H1 (cell line): Measurements from ENCODE around the gene CROCC. TPM values are rescaled to one million over a fixed set of nuclear protein-coding genes. Genes with fewer than 3 reads are reported as not detected.

Experiments used
- CTCF ChIA-PET: fragments of 300-600 bp; sonication (Branson Sonifier 250); formaldehyde crosslinking; loops from one replicate; lab custom pipeline; 2021; ENCODE audit not compliant: partially characterized antibody; lab: Charles Lee
- POLR2A ChIA-PET: fragments of 300-600 bp; sonication (Branson Sonifier 250); formaldehyde crosslinking; loops from one replicate; lab custom pipeline; 2021; ENCODE audit warnings: inconsistent platforms; ENCODE audit not compliant: partially characterized antibody; lab: Charles Lee
- DNase-seq, 2 experiments: peaks; one replicate each; pipeline versions ENCODE4 v3.0.0 to v3.0.0-alpha.2; 2010 to 2022; ENCODE audit warnings: low spot score in 2 of 2, low read depth in 1 of 2, mixed read lengths in 1 of 2
- FAIRE-seq: peaks from 2 replicates; lab custom pipeline; 2011; peaks lifted over from hg19 to GRCh38; lab: Jason Lieb, UNC
- H2AFZ ChIP-seq: 2 replicates; pipeline ENCODE4 v1.8.1; 2012; ENCODE audit warnings: low read length, inconsistent platforms
- H2AK5ac ChIP-seq: 2 replicates; pipeline ENCODE4 v1.6.1; 2013; ENCODE audit warnings: low read depth, low read length
- H2BK120ac ChIP-seq: replicated peaks from 2 replicates; pipeline ENCODE3; 2013; ENCODE audit warnings: low read depth, low read length, inconsistent platforms
- H2BK12ac ChIP-seq: 2 replicates; pipeline ENCODE4 v1.6.1; 2013; ENCODE audit warnings: low read depth, low read length
- H2BK15ac ChIP-seq: 2 replicates; pipeline ENCODE4 v1.6.1; 2013; ENCODE audit warnings: low read length
- H2BK20ac ChIP-seq: 2 replicates; pipeline ENCODE4 v1.6.1; 2013; ENCODE audit warnings: low read length
- H2BK5ac ChIP-seq: 2 replicates; pipeline ENCODE4 v1.6.1; 2013; ENCODE audit warnings: low read depth, low read length
- H3K14ac ChIP-seq: 2 replicates; pipeline ENCODE4 v1.6.1; 2013; ENCODE audit warnings: inconsistent platforms; ENCODE audit not compliant: insufficient read length
- H3K18ac ChIP-seq: 2 replicates; pipeline ENCODE4 v1.6.1; 2013; ENCODE audit warnings: low read length; ENCODE audit errors: extremely low read depth
- H3K23ac ChIP-seq: 2 replicates; pipeline ENCODE4 v1.6.1; 2013; ENCODE audit warnings: inconsistent platforms; ENCODE audit not compliant: insufficient read length
- H3K23me2 ChIP-seq: 2 replicates; pipeline ENCODE4 v1.6.1; 2013; ENCODE audit warnings: low read depth, low read length
- H3K27ac ChIP-seq: 2 replicates; pipeline ENCODE4 v1.6.1; 2011; ENCODE audit warnings: low read depth, low read length, inconsistent platforms
- H3K27me3 ChIP-seq, 4 experiments: replicated peaks in 1 of 4; 1 replicate in 1 of 4; 2 replicates in 3 of 4; pipeline versions ENCODE4 v1.6.1 to v1.8.1; 2011 to 2013; ENCODE audit warnings: low read length in 3 of 4, mild to moderate bottlenecking in 3 of 4, inconsistent platforms in 2 of 4, mixed read lengths in 2 of 4, moderate library complexity in 1 of 4; ENCODE audit not compliant: control insufficient read depth in 3 of 4, insufficient read depth in 3 of 4; ENCODE audit errors: extremely low read depth in 1 of 4
- H3K36me3 ChIP-seq, 4 experiments: 2 replicates each; pipeline versions ENCODE4 v1.6.1 to v1.8.1; 2011 to 2013; ENCODE audit warnings: mild to moderate bottlenecking in 4 of 4, low read length in 3 of 4, moderate library complexity in 2 of 4, control low read depth in 1 of 4, inconsistent platforms in 1 of 4; ENCODE audit not compliant: insufficient read depth in 4 of 4, control insufficient read depth in 2 of 4
- H3K4ac ChIP-seq: replicated peaks from 2 replicates; pipeline ENCODE3; 2013; ENCODE audit warnings: low read length, low read depth, mixed read lengths, inconsistent platforms; ENCODE audit not compliant: insufficient read length
- H3K4me1 ChIP-seq, 4 experiments: replicated peaks in 1 of 4; 1 replicate in 1 of 4; 2 replicates in 3 of 4; pipeline versions ENCODE4 v1.6.1 to v1.8.1; 2011 to 2013; ENCODE audit warnings: low read length in 3 of 4, inconsistent platforms in 2 of 4, mixed read lengths in 1 of 4; ENCODE audit not compliant: insufficient read depth in 4 of 4, control insufficient read depth in 3 of 4
- H3K4me2 ChIP-seq, 2 experiments: 2 replicates each; pipeline versions ENCODE4 v1.6.1 to v1.8.1; 2011 to 2013; ENCODE audit warnings: low read depth in 2 of 2, low read length in 2 of 2, control low read depth in 1 of 2, inconsistent platforms in 1 of 2, mild to moderate bottlenecking in 1 of 2; ENCODE audit not compliant: insufficient read depth in 1 of 2
- H3K4me3 ChIP-seq, 4 experiments: fragments of 200-600, 300-600 bp in 1 of 4; sonication (generic), shearing (Covaris generic), sonication (Bioruptor Twin) in 1 of 4; 2 replicates each; pipeline versions ENCODE4 v1.5.1 to v1.8.1; 2011 to 2016; ENCODE audit warnings: low read length in 4 of 4, low read depth in 3 of 4, control low read depth in 2 of 4, inconsistent platforms in 2 of 4, mild to moderate bottlenecking in 2 of 4, mixed read lengths in 1 of 4, moderate library complexity in 1 of 4; ENCODE audit not compliant: insufficient read depth in 2 of 4; ENCODE audit errors: extremely low read depth in 1 of 4
- H3K56ac ChIP-seq: replicated peaks from 2 replicates; pipeline ENCODE3; 2013; ENCODE audit warnings: low read depth, mild to moderate bottlenecking, mixed read lengths, low read length, inconsistent platforms; ENCODE audit not compliant: insufficient read length
- H3K79me1 ChIP-seq: 2 replicates; pipeline ENCODE4 v1.6.1; 2013; ENCODE audit warnings: low read depth, low read length, control low read depth
- H3K79me2 ChIP-seq, 2 experiments: 2 replicates each; pipeline versions ENCODE4 v1.6.1 to v1.8.1; 2012 to 2013; ENCODE audit warnings: low read length in 2 of 2, mild to moderate bottlenecking in 2 of 2, inconsistent platforms in 1 of 2; ENCODE audit not compliant: insufficient read depth in 2 of 2, control insufficient read depth in 1 of 2
- H3K9ac ChIP-seq, 4 experiments: replicated peaks in 1 of 4; 1 replicate in 1 of 4; 2 replicates in 3 of 4; pipeline versions ENCODE4 v1.6.1 to v1.8.1; 2011 to 2013; ENCODE audit warnings: low read depth in 3 of 4, low read length in 3 of 4, control low read depth in 2 of 4, mild to moderate bottlenecking in 2 of 4, moderate library complexity in 2 of 4, inconsistent platforms in 1 of 4; ENCODE audit errors: extremely low read depth in 1 of 4
- H3K9me3 ChIP-seq, 2 experiments: 2 replicates each; pipeline versions ENCODE4 v1.6.1 to v1.8.1; 2012 to 2013; ENCODE audit warnings: mild to moderate bottlenecking in 2 of 2, moderate library complexity in 2 of 2, control low read depth in 1 of 2, inconsistent platforms in 1 of 2, low read depth in 1 of 2, low read length in 1 of 2, mixed read lengths in 1 of 2; ENCODE audit not compliant: insufficient read depth in 2 of 2
- H4K20me1 ChIP-seq, 2 experiments: replicated peaks in 1 of 2; 2 replicates each; pipeline versions ENCODE3 to v1.8.1; 2011 to 2013; ENCODE audit warnings: inconsistent platforms in 2 of 2, low read length in 2 of 2, mild to moderate bottlenecking in 1 of 2; ENCODE audit not compliant: insufficient read depth in 2 of 2, control insufficient read depth in 1 of 2
- H4K5ac ChIP-seq: 2 replicates; pipeline ENCODE4 v1.6.1; 2013; ENCODE audit warnings: low read length, low read depth, mixed read lengths, inconsistent platforms; ENCODE audit not compliant: insufficient read length
- H4K8ac ChIP-seq: 2 replicates; pipeline ENCODE4 v1.8.0; 2013; ENCODE audit warnings: mild to moderate bottlenecking, moderate library complexity, low read length, inconsistent platforms; ENCODE audit not compliant: insufficient read depth; ENCODE audit errors: extremely low read depth
- H4K91ac ChIP-seq: replicated peaks from 2 replicates; pipeline ENCODE3; 2013; ENCODE audit warnings: low read length, mixed read lengths, inconsistent platforms; ENCODE audit not compliant: insufficient read length
- CBX5 ChIP-seq: fragments of 300-800, 300-1000 bp; sonication (generic); IDR thresholded peaks from 2 replicates; pipeline ENCODE4 v1.7.1; 2016; ENCODE audit warnings: antibody characterized with exemption, low read length, low read depth
- MAFK ChIP-seq: IDR thresholded peaks from 2 replicates; pipeline ENCODE4 v1.6.1; 2012; ENCODE audit warnings: low read depth, mild to moderate bottlenecking, improper control_type of control experiment, low read length
- POLR2A ChIP-seq, 2 experiments: IDR thresholded peaks; 1 replicate in 1 of 2; 2 replicates in 1 of 2; pipeline ENCODE4 v1.6.1; 2011; ENCODE audit warnings: low read depth in 2 of 2, low read length in 2 of 2, mild to moderate bottlenecking in 2 of 2; ENCODE audit errors: control extremely low read depth in 1 of 2
- WGBS, 2 experiments: shearing (Covaris generic) in 1 of 2; methylation state at CpG; one replicate each; pipeline versions ENCODE4 v1.1.6 to v1.1.7; 2013 to 2015; ENCODE audit warnings: low lambda C conversion rate in 2 of 2, mixed read lengths in 2 of 2, inconsistent platforms in 1 of 2, low coverage in 1 of 2, missing lambda C conversion rate in 1 of 2; ENCODE audit not compliant: insufficient replicate concordance in 2 of 2, insufficient coverage in 1 of 2, insufficient read length in 1 of 2; ENCODE audit errors: extremely low coverage in 1 of 2, missing lambda C conversion rate in 1 of 2; 5-methylcytosine and 5-hydroxymethylcytosine counted together
- polyA plus RNA-seq, 7 experiments: library from polyadenylated mRNA; depleted of rRNA in 3 of 7; stranded (reverse) in 5 of 7; unstranded in 2 of 7; fragments of >200 nt in 5 of 7; fragments of 200-250 nt in 2 of 7; gene quantifications; 1 replicate in 5 of 7; 2 replicates in 1 of 7; 4 replicates in 1 of 7; pipeline versions ENCODE4 v1.2.1 to v1.2.3, GENCODE V29; 2011 to 2013; ENCODE audit warnings: missing spikeins in 2 of 7, mixed read lengths in 2 of 7
- total RNA-seq: library from RNA; stranded (reverse); fragmentation: NEBNext Ultra II Directional; extraction: Animal tissue kit (Norgen Biotek cat#: 25700); gene quantifications from 2 replicates; pipeline ENCODE4 v1.2.1, GENCODE V29; 2021
- TF ChIP-seq, protein P1 (sequence below): IDR thresholded peaks from 2 replicates; pipeline ENCODE4 v1.6.1; 2011; ENCODE audit warnings: low read length, improper control_type of control experiment
- TF ChIP-seq, protein P2 (sequence below): IDR thresholded peaks from 2 replicates; pipeline ENCODE4 v1.6.1; 2011; ENCODE audit warnings: low read depth, mild to moderate bottlenecking, low read length; ENCODE audit not compliant: insufficient read depth

Gene CROCC
- total and polyA plus RNA-seq, 2 of the 8 experiments (the other 6 are each of a cell fraction or from before 2014, with no cell fraction given) = 12.1 to 39.5 TPM

DNA sequence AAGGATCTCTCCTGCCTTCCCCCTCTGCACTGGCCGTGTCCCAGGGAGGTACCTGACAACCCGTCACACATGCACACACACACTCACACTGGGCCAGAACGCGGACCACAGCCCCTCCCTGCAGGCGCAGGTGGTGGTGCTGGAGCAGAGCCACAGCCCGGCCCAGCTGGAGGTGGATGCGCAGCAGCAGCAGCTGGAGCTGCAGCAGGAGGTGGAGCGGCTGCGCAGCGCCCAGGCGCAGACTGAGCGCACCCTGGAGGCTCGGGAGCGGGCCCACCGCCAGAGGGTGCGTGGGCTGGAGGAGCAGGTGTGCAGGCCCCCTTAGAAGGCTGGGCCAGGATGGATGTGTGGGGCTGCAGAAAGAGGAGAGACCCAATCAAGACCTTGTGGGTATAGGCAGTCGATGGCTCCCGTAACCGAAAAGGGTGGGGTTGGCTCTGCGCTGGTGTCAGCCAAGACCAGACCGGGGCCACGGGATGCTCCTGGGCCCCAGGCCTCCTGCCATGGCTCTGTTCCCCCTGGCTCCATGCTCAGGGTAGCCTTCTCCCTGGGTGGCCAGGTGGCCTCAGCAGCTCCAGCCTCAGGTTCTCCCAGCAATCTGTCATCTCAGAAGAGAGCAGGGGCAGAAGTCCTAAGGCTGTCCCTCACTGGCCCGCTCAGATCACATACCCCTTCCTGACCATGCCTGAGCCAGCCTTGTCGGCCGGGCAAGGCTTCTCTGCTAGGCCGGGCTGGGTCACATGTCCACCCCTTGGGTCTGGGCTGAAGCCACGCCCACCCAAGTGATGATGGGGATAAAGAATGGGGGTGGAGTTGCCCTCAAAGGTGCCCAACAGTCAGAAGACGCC, 49.8 kb downstream of the CROCC start:
- no peak overlapping the region for H3K56ac ChIP-seq
- TF ChIP-seq MAFK (no peak), POLR2A (IDR thresholded peaks at IDR 0.05; ENCODE audit: control extremely low read depth in 1 of 2, low read depth in 2 of 2, low read length in 2 of 2) (no peak; a peak in 1 of 3 replicates), CBX5 (no peak)
- TF ChIP-seq, protein P1, sequence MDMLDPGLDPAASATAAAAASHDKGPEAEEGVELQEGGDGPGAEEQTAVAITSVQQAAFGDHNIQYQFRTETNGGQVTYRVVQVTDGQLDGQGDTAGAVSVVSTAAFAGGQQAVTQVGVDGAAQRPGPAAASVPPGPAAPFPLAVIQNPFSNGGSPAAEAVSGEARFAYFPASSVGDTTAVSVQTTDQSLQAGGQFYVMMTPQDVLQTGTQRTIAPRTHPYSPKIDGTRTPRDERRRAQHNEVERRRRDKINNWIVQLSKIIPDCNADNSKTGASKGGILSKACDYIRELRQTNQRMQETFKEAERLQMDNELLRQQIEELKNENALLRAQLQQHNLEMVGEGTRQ = peak; percentile 78
- TF ChIP-seq, protein P2, sequence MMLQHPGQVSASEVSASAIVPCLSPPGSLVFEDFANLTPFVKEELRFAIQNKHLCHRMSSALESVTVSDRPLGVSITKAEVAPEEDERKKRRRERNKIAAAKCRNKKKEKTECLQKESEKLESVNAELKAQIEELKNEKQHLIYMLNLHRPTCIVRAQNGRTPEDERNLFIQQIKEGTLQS = peak; percentile 56; the same call in 1 of the 2 replicates
- H3K23ac ChIP-seq = no peak overlapping the region
- no peak overlapping the region for H3K4me3 ChIP-seq
- no peaks in the 10 kb centered on the region for H3K79me2 ChIP-seq
- H3K4ac ChIP-seq = no peak overlapping the region
- WGBS, 2 experiments = 85% methylated on average over 22 of the region's 28 CpGs; no CpG with 5 or more reads in 1 of the 2 experiments
- POLR2A ChIA-PET = interaction anchor here (0.7 to 9.5 kb wide), 6 partner anchors 8 to 43 kb away, joined by 3 to 92 read pairs (median 5); partner anchors contain the start of gene MFAP2
- DNase-seq = peak in 1 of 2 experiments; percentile 81
- no peak overlapping the region for H3K14ac ChIP-seq
- no peaks in the 10 kb centered on the region for H3K27me3 ChIP-seq
- no peak overlapping the region for H2BK20ac ChIP-seq
- H3K18ac ChIP-seq = peak overlapping the region; percentile 60
- H4K5ac ChIP-seq = no peak overlapping the region
- H4K8ac ChIP-seq = peak overlapping the region; percentile 76
- peaks cover 10 to 20% of the 10 kb centered on the region in 2 experiments for H4K20me1 ChIP-seq
- H2AFZ ChIP-seq = no peak overlapping the region
- H3K9ac ChIP-seq = no peak overlapping the region
- H2BK12ac ChIP-seq = peak overlapping the region; percentile 60; the same call in 1 of the 2 replicates
- H2BK5ac ChIP-seq = peak overlapping the region; percentile 60; the same call in 1 of the 2 replicates
- no peak overlapping the region for H4K91ac ChIP-seq
- H3K27ac ChIP-seq = 0 out of 2 replicates have a peak overlapping the region, but pooled peaks have one; percentile 11
- H3K79me1 ChIP-seq = no peaks in the 10 kb centered on the region
- CTCF ChIA-PET = interaction anchor here (1.2 to 14.3 kb wide), 5 partner anchors 10 to 50 kb away, joined by 3 to 267 read pairs (median 3); partner anchors contain the start of genes CROCC and MFAP2
- peaks cover 6 to 29% (median 23%) of the 10 kb centered on the region in 4 experiments; a peak in 7 of 8 replicates for H3K36me3 ChIP-seq
- FAIRE-seq = no peak
- H2BK15ac ChIP-seq = no peak overlapping the region
- no peak overlapping the region for H2BK120ac ChIP-seq
- peaks cover 3% of the 10 kb centered on the region; the same call in 1 of the 2 replicates for H3K23me2 ChIP-seq
- no peak overlapping the region for H3K4me2 ChIP-seq
- no peaks in the 10 kb centered on the region for H3K9me3 ChIP-seq
- H2AK5ac ChIP-seq = 0 out of 2 replicates have a peak overlapping the region, but pooled peaks have one; percentile 53
- H3K4me1 ChIP-seq = peaks cover 0 to 11% (median 8%) of the 10 kb centered on the region in 4 experiments; a peak in 6 of 7 replicates
